ENCODE data around the gene EHD4. TPM values are rescaled to one million over a fixed set of nuclear protein-coding genes. Genes with fewer than 3 reads are reported as not detected.

The EHD4 gene
- polyA plus RNA-seq, 3 donors = 12.8 to 16.0 (median 14.2) TPM

DNA sequence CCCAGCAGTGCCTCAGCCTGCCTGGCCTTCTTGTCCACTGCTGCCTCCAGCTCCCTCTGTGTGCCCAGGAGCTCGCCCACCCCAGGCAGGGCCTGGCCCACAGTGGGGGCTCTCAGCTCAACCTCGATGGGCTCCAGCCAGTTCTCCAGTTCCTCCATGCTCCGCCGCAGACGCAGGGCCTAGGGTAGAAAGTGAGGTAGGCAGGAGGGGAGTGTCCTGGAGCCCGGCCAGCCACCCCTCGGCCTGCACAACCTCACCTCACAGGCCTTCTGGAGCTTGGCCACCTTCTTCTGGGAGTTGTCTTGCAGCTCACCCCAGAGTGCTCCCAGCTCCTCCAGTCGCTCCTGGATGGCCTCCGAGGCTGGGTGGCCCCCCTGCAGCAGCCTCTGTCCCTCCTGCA, 115.0 kb downstream of the EHD4 start:
- no peaks in the 10 kb centered on the region for H4K20me1 ChIP-seq (ENCODE audit: insufficient read depth, low read length)
- no peak overlapping the region for H3K9ac ChIP-seq (ENCODE audit: insufficient read depth, low read length, poor library complexity, severe bottlenecking)
- H3K79me2 ChIP-seq (ENCODE audit: insufficient read depth, low read length) = no peaks in the 10 kb centered on the region
- intact Hi-C loops (cut with micrococcal nuclease) = no loop called here
- H3K4me1 ChIP-seq (ENCODE audit: control insufficient read depth in 1 of 2, insufficient read depth in 2 of 2, low read length in 2 of 2) = peaks cover 3 to 9% of the 10 kb centered on the region in 2 donors
- H3K36me3 Mint-ChIP-seq = no peaks in the 10 kb centered on the region
- H3K9me3 ChIP-seq (replicated peaks in 1 of 2; ENCODE audit: control insufficient read depth in 1 of 2, insufficient read depth in 1 of 2, low read length in 2 of 2) = no peaks in the 10 kb centered on the region
- no peak overlapping the region for H3K4me3 Mint-ChIP-seq
- TF ChIP-seq, protein P1, sequence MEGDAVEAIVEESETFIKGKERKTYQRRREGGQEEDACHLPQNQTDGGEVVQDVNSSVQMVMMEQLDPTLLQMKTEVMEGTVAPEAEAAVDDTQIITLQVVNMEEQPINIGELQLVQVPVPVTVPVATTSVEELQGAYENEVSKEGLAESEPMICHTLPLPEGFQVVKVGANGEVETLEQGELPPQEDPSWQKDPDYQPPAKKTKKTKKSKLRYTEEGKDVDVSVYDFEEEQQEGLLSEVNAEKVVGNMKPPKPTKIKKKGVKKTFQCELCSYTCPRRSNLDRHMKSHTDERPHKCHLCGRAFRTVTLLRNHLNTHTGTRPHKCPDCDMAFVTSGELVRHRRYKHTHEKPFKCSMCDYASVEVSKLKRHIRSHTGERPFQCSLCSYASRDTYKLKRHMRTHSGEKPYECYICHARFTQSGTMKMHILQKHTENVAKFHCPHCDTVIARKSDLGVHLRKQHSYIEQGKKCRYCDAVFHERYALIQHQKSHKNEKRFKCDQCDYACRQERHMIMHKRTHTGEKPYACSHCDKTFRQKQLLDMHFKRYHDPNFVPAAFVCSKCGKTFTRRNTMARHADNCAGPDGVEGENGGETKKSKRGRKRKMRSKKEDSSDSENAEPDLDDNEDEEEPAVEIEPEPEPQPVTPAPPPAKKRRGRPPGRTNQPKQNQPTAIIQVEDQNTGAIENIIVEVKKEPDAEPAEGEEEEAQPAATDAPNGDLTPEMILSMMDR (IDR thresholded peaks at IDR 0.05) = no peak
- H3K36me3 ChIP-seq (replicated peaks in 1 of 2; ENCODE audit: control insufficient read depth in 1 of 2, insufficient read depth in 2 of 2, low read length in 2 of 2) = no peaks in the 10 kb centered on the region
- WGBS (ENCODE audit: insufficient coverage) = 90% methylated on average over 2 of the region's 9 CpGs
- H3K27ac ChIP-seq (ENCODE audit: low read depth in 1 of 2, low read length in 2 of 2) = no peak overlapping the region
- no peak overlapping the region for H3K4me2 ChIP-seq (replicated peaks; ENCODE audit: extremely low read depth, low read length, poor library complexity, severe bottlenecking)
- peaks cover 12% of the 10 kb centered on the region for H3K4me1 Mint-ChIP-seq
- H2AFZ ChIP-seq (ENCODE audit: insufficient read depth, low read depth, low read length, poor library complexity, severe bottlenecking) = no peak overlapping the region
- no peak overlapping the region for H3K4me3 ChIP-seq (replicated peaks in 1 of 3; ENCODE audit: low read depth in 2 of 3, low read length in 3 of 3)
- H3K9me3 Mint-ChIP-seq = no peaks in the 10 kb centered on the region
- H3K27me3 Mint-ChIP-seq (ENCODE audit: low read depth in 3 of 3) = peaks cover 0 to 4% (median 0%) of the 10 kb centered on the region in 3 donors
- H3K27ac Mint-ChIP-seq = no peak overlapping the region
- no peak for DNase-seq
- no peaks in the 10 kb centered on the region for H3K27me3 ChIP-seq (ENCODE audit: control insufficient read depth in 2 of 2, insufficient read depth in 2 of 2, low read length in 2 of 2)

DNA sequence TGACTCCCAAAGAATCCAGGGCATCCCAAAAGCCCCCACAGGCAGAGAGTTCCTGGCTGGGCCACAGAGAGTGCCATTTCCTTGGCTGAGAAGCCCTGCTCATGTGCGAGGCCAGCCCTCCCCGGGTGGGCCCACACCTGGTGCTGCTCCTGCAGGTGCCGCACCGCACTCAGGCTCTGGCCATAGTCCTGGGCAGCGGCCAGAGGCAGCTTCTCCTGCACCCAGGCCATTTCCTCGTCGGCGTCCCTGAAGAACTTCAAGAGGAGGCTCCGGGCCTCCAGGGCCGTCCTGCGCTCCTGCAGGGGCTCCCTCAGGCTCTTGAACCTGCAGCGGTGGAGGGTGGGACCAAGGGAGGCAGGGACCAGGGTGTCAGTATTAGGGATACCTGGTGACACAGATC, 115.6 kb downstream of the EHD4 start:
- H3K79me2 ChIP-seq (ENCODE audit: insufficient read depth, low read length) = no peaks in the 10 kb centered on the region
- H3K4me3 ChIP-seq (replicated peaks in 1 of 3; ENCODE audit: low read depth in 2 of 3, low read length in 3 of 3) = no peak overlapping the region
- H2AFZ ChIP-seq (ENCODE audit: insufficient read depth, low read depth, low read length, poor library complexity, severe bottlenecking) = no peak overlapping the region
- TF ChIP-seq, protein P1 (IDR thresholded peaks at IDR 0.05) = no peak
- no peak overlapping the region for H3K27ac ChIP-seq (ENCODE audit: low read depth in 1 of 2, low read length in 2 of 2)
- Mint-ChIP-seq H3K4me3 (no peak overlapping the region), H3K4me1 (peaks cover 12% of the 10 kb centered on the region), H3K36me3 (no peaks in the 10 kb centered on the region), H3K27ac (no peak overlapping the region), H3K9me3 (no peaks in the 10 kb centered on the region), H3K27me3 (ENCODE audit: low read depth in 3 of 3) (peaks cover 0 to 4% (median 3%) of the 10 kb centered on the region in 3 donors)
- 96% methylated on average over 12 of the region's 12 CpGs for WGBS (ENCODE audit: insufficient coverage)
- no peaks in the 10 kb centered on the region for H3K9me3 ChIP-seq (replicated peaks in 1 of 2; ENCODE audit: control insufficient read depth in 1 of 2, insufficient read depth in 1 of 2, low read length in 2 of 2)
- H3K36me3 ChIP-seq (replicated peaks in 1 of 2; ENCODE audit: control insufficient read depth in 1 of 2, insufficient read depth in 2 of 2, low read length in 2 of 2) = no peaks in the 10 kb centered on the region
- intact Hi-C loops (cut with micrococcal nuclease) = no loop called here
- DNase-seq = no peak
- no peak overlapping the region for H3K4me2 ChIP-seq (replicated peaks; ENCODE audit: extremely low read depth, low read length, poor library complexity, severe bottlenecking)
- no peaks in the 10 kb centered on the region for H4K20me1 ChIP-seq (ENCODE audit: insufficient read depth, low read length)
- H3K9ac ChIP-seq (ENCODE audit: insufficient read depth, low read length, poor library complexity, severe bottlenecking) = no peak overlapping the region
- H3K27me3 ChIP-seq (ENCODE audit: control insufficient read depth in 2 of 2, insufficient read depth in 2 of 2, low read length in 2 of 2) = no peaks in the 10 kb centered on the region
- H3K4me1 ChIP-seq (ENCODE audit: control insufficient read depth in 1 of 2, insufficient read depth in 2 of 2, low read length in 2 of 2) = peaks cover 3 to 9% of the 10 kb centered on the region in 2 donors

Data from CD14-positive monocyte (primary cell).